ENCODE measurements around the gene IRF2BP2.

IRF2BP2 gene

DNA sequence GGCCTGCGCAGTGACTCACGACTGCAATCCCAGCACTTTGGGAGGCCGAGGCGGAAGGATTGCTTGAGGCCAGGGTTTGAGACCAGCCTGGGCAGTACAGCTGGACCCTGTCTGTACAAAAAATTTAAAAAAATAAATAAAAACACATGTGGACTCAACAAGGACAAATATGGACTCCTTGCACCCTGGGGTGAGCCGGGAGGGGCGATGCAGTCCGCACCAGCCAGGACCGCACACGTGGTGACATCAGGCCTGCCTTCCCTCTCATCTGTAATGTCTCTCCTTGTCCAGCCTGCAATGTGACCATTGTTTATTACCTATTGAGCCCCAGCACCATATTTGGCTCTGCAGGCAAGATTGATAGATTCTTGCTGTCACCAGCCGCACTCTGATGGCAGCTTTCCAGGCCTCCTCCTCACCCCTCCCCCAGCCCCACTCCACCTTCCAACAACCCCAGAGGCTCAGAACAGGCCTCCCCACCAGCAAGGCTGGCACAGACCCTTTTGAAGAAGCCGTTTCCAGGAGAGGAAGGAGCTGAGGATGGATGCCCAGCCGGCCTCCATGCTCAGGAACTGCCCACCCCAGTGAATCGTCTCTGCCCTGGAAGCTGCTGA lies 55.2 kb downstream of the IRF2BP2 start:
- TF ChIP-seq, protein P1, sequence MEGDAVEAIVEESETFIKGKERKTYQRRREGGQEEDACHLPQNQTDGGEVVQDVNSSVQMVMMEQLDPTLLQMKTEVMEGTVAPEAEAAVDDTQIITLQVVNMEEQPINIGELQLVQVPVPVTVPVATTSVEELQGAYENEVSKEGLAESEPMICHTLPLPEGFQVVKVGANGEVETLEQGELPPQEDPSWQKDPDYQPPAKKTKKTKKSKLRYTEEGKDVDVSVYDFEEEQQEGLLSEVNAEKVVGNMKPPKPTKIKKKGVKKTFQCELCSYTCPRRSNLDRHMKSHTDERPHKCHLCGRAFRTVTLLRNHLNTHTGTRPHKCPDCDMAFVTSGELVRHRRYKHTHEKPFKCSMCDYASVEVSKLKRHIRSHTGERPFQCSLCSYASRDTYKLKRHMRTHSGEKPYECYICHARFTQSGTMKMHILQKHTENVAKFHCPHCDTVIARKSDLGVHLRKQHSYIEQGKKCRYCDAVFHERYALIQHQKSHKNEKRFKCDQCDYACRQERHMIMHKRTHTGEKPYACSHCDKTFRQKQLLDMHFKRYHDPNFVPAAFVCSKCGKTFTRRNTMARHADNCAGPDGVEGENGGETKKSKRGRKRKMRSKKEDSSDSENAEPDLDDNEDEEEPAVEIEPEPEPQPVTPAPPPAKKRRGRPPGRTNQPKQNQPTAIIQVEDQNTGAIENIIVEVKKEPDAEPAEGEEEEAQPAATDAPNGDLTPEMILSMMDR (IDR thresholded peaks at IDR 0.05; ENCODE audit: borderline replicate concordance, control extremely low read depth, extremely low read depth, insufficient read depth, missing control alignments): no peak
- in situ Hi-C loops (cut with MboI; ENCODE audit: low sequenced_read_pairs, unreplicated experiment): no loop called here
- DNase-seq (ENCODE audit: low spot score): no peak
